GM12873 (cell line): ENCODE data around the gene SLC38A2.

Experiments
- CTCF ChIP-seq: IDR thresholded peaks from 2 replicates; pipeline ENCODE4 v1.5.1; 2012; ENCODE audit warnings: low read depth, mild to moderate bottlenecking, moderate library complexity, low read length, control low read depth; ENCODE audit not compliant: insufficient read depth; ENCODE audit errors: missing control alignments

The SLC38A2 gene

GRCh38 chr12:46386360-46386867 lies 13.8 kb upstream of the SLC38A2 start:
- no peak for TF ChIP-seq CTCF

DNA sequence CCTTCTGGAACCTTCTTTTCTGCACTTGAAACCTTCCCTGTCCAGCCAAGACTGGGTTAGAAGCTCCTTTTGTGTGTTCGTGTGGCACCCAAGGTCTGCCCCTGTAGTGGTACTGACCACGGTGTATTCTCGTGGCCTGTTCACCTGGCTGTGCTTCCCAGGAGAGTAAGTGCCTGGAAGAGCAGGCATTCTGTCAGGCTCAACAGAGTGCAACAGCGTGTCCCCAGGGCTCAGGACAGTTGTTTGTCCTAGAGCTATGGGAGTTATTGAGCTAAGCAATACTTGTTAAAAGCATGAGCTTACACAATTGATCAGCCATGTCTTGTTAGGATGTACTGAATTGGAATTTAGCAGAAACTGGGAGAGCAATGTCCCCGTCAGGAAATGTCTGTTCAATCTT lies 12.9 kb upstream of the SLC38A2 start:
- TF ChIP-seq CTCF: no peak

DNA sequence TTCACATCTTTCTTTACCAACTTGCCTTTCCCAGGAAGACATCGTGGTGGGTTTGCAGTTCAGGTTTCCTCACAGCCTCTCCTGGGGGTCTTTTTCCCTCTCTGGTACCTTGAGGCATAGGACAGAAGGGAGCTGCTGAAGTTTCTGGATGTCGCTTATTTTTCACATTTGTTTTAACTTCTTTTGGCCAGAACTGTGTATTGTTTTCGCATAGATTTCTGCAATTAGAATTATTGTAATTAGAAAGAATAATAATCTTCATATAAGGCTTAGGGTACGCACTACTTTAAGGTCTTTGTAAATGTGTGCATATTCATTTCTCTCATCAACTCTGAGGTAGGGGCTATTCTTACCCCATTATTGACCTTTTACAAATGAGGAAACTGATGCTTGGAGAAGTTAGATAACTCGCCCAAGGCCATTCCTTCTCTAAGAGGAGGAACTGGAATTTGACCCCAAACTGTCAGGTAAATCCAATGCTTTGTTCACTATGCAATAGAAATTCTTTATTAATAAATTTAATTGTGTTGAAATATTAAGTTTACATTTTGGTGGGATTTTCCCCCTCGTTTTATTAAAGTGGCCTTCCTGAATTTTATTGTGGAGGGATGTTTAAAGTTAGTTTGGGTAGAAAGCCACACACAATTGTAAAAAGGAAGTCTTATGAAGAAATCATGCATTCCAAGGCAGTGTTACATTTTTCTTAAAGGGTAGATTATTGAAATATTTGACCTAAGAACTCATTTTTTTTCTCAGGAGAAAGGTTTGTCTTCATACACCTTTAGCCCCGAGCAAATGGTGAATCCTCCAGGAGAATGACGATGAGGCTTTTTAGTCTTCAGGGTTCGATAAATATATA lies 12.1 kb upstream of the SLC38A2 start:
- TF ChIP-seq CTCF: no peak

- no peak for TF ChIP-seq CTCF
Observed at GRCh38 chr12:46383654-46384450, 11.3 kb upstream of the SLC38A2 start.

DNA sequence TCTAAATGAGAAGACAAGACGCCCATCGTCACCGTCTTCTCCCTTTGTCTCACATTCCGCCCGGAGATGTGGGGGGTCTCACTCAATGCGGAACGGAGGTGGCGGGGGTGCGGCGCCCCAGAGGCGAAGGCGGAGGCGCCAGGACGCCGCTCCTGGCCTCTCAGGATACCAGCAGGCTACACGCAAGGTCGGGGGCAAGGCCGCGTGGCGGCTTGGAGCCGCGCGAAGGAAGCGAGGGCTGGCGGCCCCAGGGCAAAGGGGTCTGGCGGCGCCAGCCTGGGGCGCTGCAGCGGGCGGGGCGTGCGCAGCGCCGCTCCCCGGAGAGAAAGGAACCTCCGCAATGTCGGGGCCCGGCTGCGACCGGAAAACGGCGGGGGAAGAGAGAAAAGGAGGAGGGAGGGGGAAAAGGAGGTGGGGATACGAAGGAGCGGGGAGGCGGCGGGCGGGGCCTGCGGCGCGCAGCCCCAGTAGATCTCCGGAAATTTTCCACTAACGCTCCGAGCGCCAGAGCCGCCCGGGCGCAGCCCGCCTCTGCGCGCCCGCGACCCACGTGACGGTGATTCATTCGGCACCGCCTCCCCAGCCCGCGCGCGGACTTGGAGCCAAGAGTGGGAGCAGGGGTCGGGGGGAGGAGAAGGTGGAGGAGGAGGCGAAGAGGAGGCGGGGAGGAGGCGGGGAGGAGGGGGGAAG lies 10.5 kb upstream of the SLC38A2 start:
- TF ChIP-seq CTCF: peak; percentile 30

DNA sequence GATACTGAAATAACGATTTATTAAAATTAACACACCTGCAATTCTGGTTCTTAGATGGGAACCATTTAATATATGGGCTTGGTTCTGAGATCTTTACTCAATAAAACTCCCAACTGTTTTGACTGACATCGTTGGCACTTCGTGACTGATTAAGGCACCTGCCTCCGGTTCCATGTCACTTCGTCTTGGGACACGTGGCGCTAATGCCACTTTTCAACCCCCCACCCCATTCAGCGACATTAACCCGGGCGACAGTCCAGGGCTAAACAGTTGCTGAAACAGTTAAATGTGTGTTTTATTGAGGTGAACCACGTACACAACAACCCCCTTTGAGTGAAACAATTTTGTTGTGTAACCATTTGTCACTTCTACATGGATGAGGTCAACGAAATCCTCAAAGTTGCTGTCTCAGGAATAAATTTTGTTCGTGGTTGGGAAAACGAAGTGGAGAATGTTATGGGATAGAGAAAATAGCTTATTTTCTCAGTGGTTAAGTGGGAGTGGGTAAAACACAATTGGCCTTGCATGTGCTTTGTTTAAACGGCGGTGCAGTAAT lies 9.9 kb upstream of the SLC38A2 start:
- TF ChIP-seq CTCF: no peak
